ENCODE results near the gene ORC2.
"Not testable (repeated sequence)": the region's sequence is repeated elsewhere in the genome, so short reads cannot be mapped to it uniquely, and the experiment has no call there.

The ORC2 gene

GRCh38 chr2:200963124-200963917 is at the start of gene ORC2:
TSS of gene ORC2 (minus strand) at chr2:200963660. CDS start at chr2:200958123, 5,537 bp downstream.
- peak; percentile 93 for DNase-seq (ENCODE audit: low spot score)

- DNase-seq (ENCODE audit: low spot score): no peak
Measured at GRCh38 chr2:201008296-201008829, 44.9 kb upstream of the ORC2 start.

- no peak for DNase-seq (ENCODE audit: low spot score)
Measured at GRCh38 chr2:201007584-201007998, 44.1 kb upstream of the ORC2 start.

- DNase-seq (ENCODE audit: low spot score): no peak
Measured at GRCh38 chr2:201006704-201007103, 43.2 kb upstream of the ORC2 start.

GRCh38 chr2:201004370-201004769 is 40.9 kb upstream of the ORC2 start:
- DNase-seq (ENCODE audit: low spot score): no peak

GRCh38 chr2:200993097-200993496 is 29.6 kb upstream of the ORC2 start:
- DNase-seq (ENCODE audit: low spot score): no peak

- no peak for DNase-seq (ENCODE audit: low spot score)
Measured at GRCh38 chr2:200987137-200987536, 23.7 kb upstream of the ORC2 start.

- no peak for DNase-seq (ENCODE audit: low spot score)
Measured at GRCh38 chr2:200985799-200986198, 22.3 kb upstream of the ORC2 start.

- no peak for DNase-seq (ENCODE audit: low spot score)
Measured at GRCh38 chr2:200976710-200977109, 13.2 kb upstream of the ORC2 start.

- DNase-seq (ENCODE audit: low spot score): no peak
Measured at GRCh38 chr2:200975672-200976071, 12.2 kb upstream of the ORC2 start.

GRCh38 chr2:200970057-200970456 is 6.6 kb upstream of the ORC2 start:
- DNase-seq (ENCODE audit: low spot score): not testable (repeated sequence)

- DNase-seq (ENCODE audit: low spot score): no peak
Measured at GRCh38 chr2:200968735-200969134, 5.3 kb upstream of the ORC2 start.

- peak; percentile 82 for DNase-seq (ENCODE audit: low spot score)
Measured at GRCh38 chr2:200968162-200968561, 4.7 kb upstream of the ORC2 start.

GRCh38 chr2:200966770-200967169 is 3.3 kb upstream of the ORC2 start:
- no peak for DNase-seq (ENCODE audit: low spot score)

GRCh38 chr2:200964498-200964897 is 1.0 kb upstream of the ORC2 start:
- no peak for DNase-seq (ENCODE audit: low spot score)

GRCh38 chr2:200963918-200964252 is 425 bp upstream of the ORC2 start:
- not testable (repeated sequence) for DNase-seq (ENCODE audit: low spot score)

GRCh38 chr2:200962811-200963123 is 693 bp downstream of the ORC2 start:
- no peak for DNase-seq (ENCODE audit: low spot score)

GRCh38 chr2:200961674-200962073 is 1.8 kb downstream of the ORC2 start:
- no peak for DNase-seq (ENCODE audit: low spot score)

- no peak for DNase-seq (ENCODE audit: low spot score)
Measured at GRCh38 chr2:200950378-200950777, 13.1 kb downstream of the ORC2 start.

- DNase-seq (ENCODE audit: low spot score): no peak
Measured at GRCh38 chr2:200945395-200945729, 18.1 kb downstream of the ORC2 start.

- peak; percentile 37 for DNase-seq (ENCODE audit: low spot score)
Measured at GRCh38 chr2:200944467-200945394, 18.7 kb downstream of the ORC2 start.

GRCh38 chr2:200943527-200944105 is 19.8 kb downstream of the ORC2 start:
- no peak for DNase-seq (ENCODE audit: low spot score)

GRCh38 chr2:200939832-200940231 is 23.6 kb downstream of the ORC2 start:
- no peak for DNase-seq (ENCODE audit: low spot score)
